Nephron (organoid): ENCODE data around the gene MSI2.

Source experiments
- H3K27ac Mint-ChIP-seq, 3 experiments: 2 replicates each; pipeline ENCODE4 v1.8.0; 2020; ENCODE audit warnings: mixed read lengths in 3 of 3, mild to moderate bottlenecking in 2 of 3, moderate library complexity in 1 of 3
- H3K27me3 Mint-ChIP-seq: 2 replicates; pipeline ENCODE4 v1.8.0; 2021; ENCODE audit warnings: low read depth, mild to moderate bottlenecking, moderate library complexity, mixed read lengths
- H3K36me3 Mint-ChIP-seq: 2 replicates; pipeline ENCODE4 v1.8.0; 2020; ENCODE audit warnings: low read depth, mixed read lengths
- H3K4me1 Mint-ChIP-seq: 2 replicates; pipeline ENCODE4 v1.8.0; 2020; ENCODE audit warnings: mixed read lengths
- H3K4me3 Mint-ChIP-seq, 3 experiments: 2 replicates each; pipeline ENCODE4 v1.8.0; 2020; ENCODE audit warnings: mild to moderate bottlenecking in 3 of 3, mixed read lengths in 3 of 3, moderate library complexity in 2 of 3
- H3K9me3 Mint-ChIP-seq: 2 replicates; pipeline ENCODE4 v1.8.0; 2020; ENCODE audit warnings: mixed read lengths
- TF ChIP-seq, protein P1 (sequence below), 3 experiments: fragments of 200-600 bp; sonication (generic); IDR thresholded peaks; one replicate each; pipeline ENCODE4 v1.5.0; 2021; ENCODE audit warnings: antibody characterized with exemption in 3 of 3; ENCODE audit not compliant: unreplicated experiment in 3 of 3

The MSI2 gene

GRCh38 chr17:57682701-57683100 is 426.4 kb downstream of the MSI2 start:
- Mint-ChIP-seq H3K36me3 (peaks cover 24% of the 10 kb centered on the region), H3K4me3 (no peak overlapping the region), H3K9me3 (no peaks in the 10 kb centered on the region), H3K4me1 (no peaks in the 10 kb centered on the region), H3K27ac (no peak overlapping the region), H3K27me3 (no peaks in the 10 kb centered on the region)
- TF ChIP-seq, protein P1, sequence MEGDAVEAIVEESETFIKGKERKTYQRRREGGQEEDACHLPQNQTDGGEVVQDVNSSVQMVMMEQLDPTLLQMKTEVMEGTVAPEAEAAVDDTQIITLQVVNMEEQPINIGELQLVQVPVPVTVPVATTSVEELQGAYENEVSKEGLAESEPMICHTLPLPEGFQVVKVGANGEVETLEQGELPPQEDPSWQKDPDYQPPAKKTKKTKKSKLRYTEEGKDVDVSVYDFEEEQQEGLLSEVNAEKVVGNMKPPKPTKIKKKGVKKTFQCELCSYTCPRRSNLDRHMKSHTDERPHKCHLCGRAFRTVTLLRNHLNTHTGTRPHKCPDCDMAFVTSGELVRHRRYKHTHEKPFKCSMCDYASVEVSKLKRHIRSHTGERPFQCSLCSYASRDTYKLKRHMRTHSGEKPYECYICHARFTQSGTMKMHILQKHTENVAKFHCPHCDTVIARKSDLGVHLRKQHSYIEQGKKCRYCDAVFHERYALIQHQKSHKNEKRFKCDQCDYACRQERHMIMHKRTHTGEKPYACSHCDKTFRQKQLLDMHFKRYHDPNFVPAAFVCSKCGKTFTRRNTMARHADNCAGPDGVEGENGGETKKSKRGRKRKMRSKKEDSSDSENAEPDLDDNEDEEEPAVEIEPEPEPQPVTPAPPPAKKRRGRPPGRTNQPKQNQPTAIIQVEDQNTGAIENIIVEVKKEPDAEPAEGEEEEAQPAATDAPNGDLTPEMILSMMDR (IDR thresholded peaks at IDR 0.05; ENCODE audit: unreplicated experiment in 3 of 3), result no peak

- Mint-ChIP-seq H3K4me3 (no peak overlapping the region), H3K27ac (no peak overlapping the region), H3K9me3 (peaks cover 2% of the 10 kb centered on the region), H3K4me1 (no peaks in the 10 kb centered on the region), H3K27me3 (no peaks in the 10 kb centered on the region), H3K36me3 (peaks cover 24% of the 10 kb centered on the region)
- TF ChIP-seq, protein P1 (IDR thresholded peaks at IDR 0.05; ENCODE audit: unreplicated experiment in 3 of 3), result no peak
Observed at GRCh38 chr17:57684711-57685498, 428.6 kb downstream of the MSI2 start.

GRCh38 chr17:57685499-57686132 is 429.3 kb downstream of the MSI2 start:
- H3K4me1 Mint-ChIP-seq, result no peaks in the 10 kb centered on the region
- no peak overlapping the region for H3K27ac Mint-ChIP-seq
- peaks cover 2% of the 10 kb centered on the region for H3K9me3 Mint-ChIP-seq
- TF ChIP-seq, protein P1 (IDR thresholded peaks at IDR 0.05; ENCODE audit: unreplicated experiment in 3 of 3), result no peak
- H3K27me3 Mint-ChIP-seq, result no peaks in the 10 kb centered on the region
- peaks cover 24% of the 10 kb centered on the region for H3K36me3 Mint-ChIP-seq
- no peak overlapping the region for H3K4me3 Mint-ChIP-seq

- Mint-ChIP-seq H3K36me3 (peaks cover 26% of the 10 kb centered on the region), H3K4me1 (no peaks in the 10 kb centered on the region), H3K9me3 (peaks cover 11% of the 10 kb centered on the region), H3K27ac (no peak overlapping the region), H3K4me3 (no peak overlapping the region), H3K27me3 (no peaks in the 10 kb centered on the region)
- TF ChIP-seq, protein P1 (IDR thresholded peaks at IDR 0.05; ENCODE audit: unreplicated experiment in 3 of 3), result no peak
Observed at GRCh38 chr17:57687642-57688041, 431.3 kb downstream of the MSI2 start.

- Mint-ChIP-seq H3K27ac (no peak overlapping the region), H3K9me3 (peaks cover 22% of the 10 kb centered on the region), H3K4me3 (no peak overlapping the region), H3K36me3 (peaks cover 19% of the 10 kb centered on the region), H3K27me3 (no peaks in the 10 kb centered on the region), H3K4me1 (no peaks in the 10 kb centered on the region)
- TF ChIP-seq, protein P1 (IDR thresholded peaks at IDR 0.05; ENCODE audit: unreplicated experiment in 3 of 3), result no peak
Observed at GRCh38 chr17:57689254-57689653, 432.9 kb downstream of the MSI2 start.
